ENCODE measurements around the gene CMTM3. TPM values are rescaled to one million over a fixed set of nuclear protein-coding genes. Genes with fewer than 3 reads are reported as not detected.

The CMTM3 gene
- total RNA-seq, 1 experiment from 2014 or later, result 25.5 TPM

- peak; percentile 92 to 96 for TF ChIP-seq CTCF (IDR thresholded peaks at IDR 0.05; ENCODE audit: insufficient read depth in 1 of 2, low read depth in 1 of 2, low read length in 1 of 2, severe bottlenecking in 1 of 2, unreplicated experiment in 1 of 2)
- H3K4me1 ChIP-seq, result peaks cover 19% of the 10 kb centered on the region; the same call in 1 of the 2 replicates
- Mint-ChIP-seq H3K27ac (ENCODE audit: unreplicated experiment) (no peak overlapping the region), H3K4me3 (ENCODE audit: unreplicated experiment) (peak overlapping the region; percentile 42), H3K36me3 (ENCODE audit: insufficient read depth, unreplicated experiment) (peaks cover under 1% of the 10 kb centered on the region), H3K27me3 (ENCODE audit: insufficient read depth, unreplicated experiment) (no peaks in the 10 kb centered on the region), H3K4me1 (ENCODE audit: low read depth, unreplicated experiment) (peaks cover 24% of the 10 kb centered on the region), H3K9me3 (ENCODE audit: unreplicated experiment) (no peaks in the 10 kb centered on the region)
- CTCF ChIA-PET, result interaction anchor here (0.5 to 2.8 kb wide), 19 partner anchors 11 to 223 kb away, joined by 3 to 39 read pairs (median 5); partner anchors contain the start of genes CMTM4 and DYNC1LI2
- no TSS peak for BruUV-seq (replicated peaks)
- no peaks in the 10 kb centered on the region for H3K27me3 ChIP-seq (replicated peaks; ENCODE audit: control insufficient read depth, insufficient read depth, low read length)
- intact Hi-C loops (cut with micrococcal nuclease; ENCODE audit: unreplicated experiment), result loop anchor here (1.0 to 2.0 kb wide), 3 partner anchors 22 to 44 kb away; no protein-coding TSS in a partner anchor
- no peaks in the 10 kb centered on the region for H3K9me3 ChIP-seq
- no peaks in the 10 kb centered on the region for H3K36me3 ChIP-seq (ENCODE audit: control insufficient read depth, insufficient read depth, low read length)
- peak; percentile 75 to 86 for DNase-seq
- POLR2A ChIA-PET, result interaction anchor here (0.5 kb wide), 1 partner anchor 35 kb away, joined by 5 read pairs; no protein-coding TSS in a partner anchor
- no peak overlapping the region for H3K4me3 ChIP-seq (ENCODE audit: low read depth, low read length)
Measured at GRCh38 chr16:66650707-66651473, 46.4 kb downstream of the CMTM3 start.

DNA sequence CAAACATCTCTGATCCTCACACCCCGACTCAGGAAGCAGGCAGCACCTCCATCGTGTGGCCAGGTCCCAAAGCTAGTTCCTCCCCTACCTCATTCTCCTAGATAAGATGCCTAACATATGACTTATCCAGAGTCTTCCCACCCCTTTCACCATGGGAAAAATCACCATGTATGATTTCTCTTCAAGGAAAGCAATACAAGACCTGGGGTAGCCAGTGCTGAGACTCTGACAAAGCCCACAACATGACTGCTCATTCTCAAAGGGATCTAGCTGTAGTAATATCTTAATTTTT is 46.9 kb downstream of the CMTM3 start:
- H3K27ac Mint-ChIP-seq (ENCODE audit: unreplicated experiment), result no peak overlapping the region
- CTCF ChIA-PET, result interaction anchor here (0.5 to 2.8 kb wide), 14 partner anchors 11 to 223 kb away, joined by 3 to 39 read pairs (median 5); partner anchors contain the start of genes CMTM4 and DYNC1LI2
- no TSS peak for BruUV-seq (replicated peaks)
- Histone ChIP-seq H3K4me3 (ENCODE audit: low read depth, low read length) (no peak overlapping the region), H3K4me1 (peaks cover 19% of the 10 kb centered on the region; the same call in 1 of the 2 replicates), H3K9me3 (no peaks in the 10 kb centered on the region), H3K36me3 (ENCODE audit: control insufficient read depth, insufficient read depth, low read length) (no peaks in the 10 kb centered on the region), H3K27me3 (replicated peaks; ENCODE audit: control insufficient read depth, insufficient read depth, low read length) (no peaks in the 10 kb centered on the region)
- peaks cover 24% of the 10 kb centered on the region for H3K4me1 Mint-ChIP-seq (ENCODE audit: low read depth, unreplicated experiment)
- no peaks in the 10 kb centered on the region for H3K27me3 Mint-ChIP-seq (ENCODE audit: insufficient read depth, unreplicated experiment)
- TF ChIP-seq CTCF (IDR thresholded peaks at IDR 0.05; ENCODE audit: insufficient read depth in 1 of 2, low read depth in 1 of 2, low read length in 1 of 2, severe bottlenecking in 1 of 2, unreplicated experiment in 1 of 2), result no peak
- no peaks in the 10 kb centered on the region for H3K9me3 Mint-ChIP-seq (ENCODE audit: unreplicated experiment)
- intact Hi-C loops (cut with micrococcal nuclease; ENCODE audit: unreplicated experiment), result loop anchor here (1.0 to 2.0 kb wide), 3 partner anchors 22 to 44 kb away; no protein-coding TSS in a partner anchor
- H3K36me3 Mint-ChIP-seq (ENCODE audit: insufficient read depth, unreplicated experiment), result no peaks in the 10 kb centered on the region
- H3K4me3 Mint-ChIP-seq (ENCODE audit: unreplicated experiment), result peak overlapping the region; percentile 42
- POLR2A ChIA-PET, result no interaction called here
- no peak for DNase-seq

DNA sequence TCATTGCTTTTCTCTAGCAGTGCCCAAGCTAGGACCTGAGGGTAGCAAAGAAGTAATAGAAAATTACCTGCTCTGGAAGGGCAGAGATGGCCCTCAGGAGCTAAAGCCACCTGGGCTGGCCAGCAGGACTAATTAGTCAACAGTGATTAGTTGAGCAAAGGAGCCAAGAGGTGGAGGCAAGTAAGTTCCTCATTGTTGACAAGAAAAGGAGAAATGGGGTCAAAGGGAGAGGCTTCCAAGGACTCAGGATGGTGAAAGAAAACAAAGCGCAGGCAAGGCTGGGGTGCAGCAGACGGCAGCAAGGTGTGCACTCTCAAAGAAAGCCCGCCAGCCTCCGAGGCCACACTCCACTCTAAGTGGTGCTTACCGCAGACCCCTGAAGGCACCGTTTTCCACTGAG is 47.5 kb downstream of the CMTM3 start:
- Mint-ChIP-seq H3K27me3 (ENCODE audit: insufficient read depth, unreplicated experiment) (no peaks in the 10 kb centered on the region), H3K4me3 (ENCODE audit: unreplicated experiment) (no peak overlapping the region), H3K4me1 (ENCODE audit: low read depth, unreplicated experiment) (peaks cover 24% of the 10 kb centered on the region), H3K27ac (ENCODE audit: unreplicated experiment) (peak overlapping the region; percentile 33), H3K9me3 (ENCODE audit: unreplicated experiment) (no peaks in the 10 kb centered on the region), H3K36me3 (ENCODE audit: insufficient read depth, unreplicated experiment) (no peaks in the 10 kb centered on the region)
- intact Hi-C loops (cut with micrococcal nuclease; ENCODE audit: unreplicated experiment), result loop anchor here (1.0 to 2.0 kb wide), 3 partner anchors 23 to 43 kb away; no protein-coding TSS in a partner anchor
- no peak for DNase-seq
- no TSS peak for BruUV-seq (replicated peaks)
- H3K4me1 ChIP-seq, result peaks cover 19% of the 10 kb centered on the region; the same call in 1 of the 2 replicates
- ChIA-PET CTCF (interaction anchor here (1.0 to 2.8 kb wide), 7 partner anchors 10 to 216 kb away, joined by 5 to 39 read pairs (median 10); partner anchors contain the start of genes CMTM4 and DYNC1LI2), POLR2A (interaction anchor here (0.7 kb wide), 1 partner anchor 50 kb away, joined by 4 read pairs; no protein-coding TSS in a partner anchor)
- H3K4me3 ChIP-seq (ENCODE audit: low read depth, low read length), result no peak overlapping the region
- TF ChIP-seq CTCF (IDR thresholded peaks at IDR 0.05; ENCODE audit: insufficient read depth in 1 of 2, low read depth in 1 of 2, low read length in 1 of 2, severe bottlenecking in 1 of 2, unreplicated experiment in 1 of 2), result no peak
- H3K9me3 ChIP-seq, result no peaks in the 10 kb centered on the region
- no peaks in the 10 kb centered on the region for H3K27me3 ChIP-seq (replicated peaks; ENCODE audit: control insufficient read depth, insufficient read depth, low read length)
- no peaks in the 10 kb centered on the region for H3K36me3 ChIP-seq (ENCODE audit: control insufficient read depth, insufficient read depth, low read length)

Measured in Caco-2 (cell line).